Keratinocyte (primary cell): ENCODE measurements around the gene OR1D5. TPM values are rescaled to one million over a fixed set of nuclear protein-coding genes. Genes with fewer than 3 reads are reported as not detected.

Experiments used
- DNase-seq: peaks from one replicate; pipeline ENCODE4 v3.0.0-alpha.2; 2011; ENCODE audit warnings: low read depth, missing footprints, low spot score
- FAIRE-seq: peaks from 2 replicates; lab custom pipeline; 2011; peaks lifted over from hg19 to GRCh38; lab: Jason Lieb, UNC
- H2AFZ ChIP-seq: 2 replicates; pipeline ENCODE4 v1.6.0; 2012; ENCODE audit warnings: low read length, control low read depth, inconsistent platforms; ENCODE audit not compliant: control insufficient read depth
- H3K27ac ChIP-seq: 2 replicates; pipeline ENCODE4 v1.5.1; 2011; ENCODE audit warnings: low read length; ENCODE audit not compliant: control insufficient read depth, insufficient read depth
- H3K27me3 ChIP-seq: 3 replicates; pipeline ENCODE4 v1.6.0; 2011; ENCODE audit warnings: low read length; ENCODE audit not compliant: control insufficient read depth, insufficient read depth; ENCODE audit errors: extremely low read depth
- H3K36me3 ChIP-seq, 2 experiments: 2 replicates in 1 of 2; 3 replicates in 1 of 2; pipeline ENCODE4 v1.5.1; 2011; ENCODE audit warnings: low read length in 2 of 2, mild to moderate bottlenecking in 1 of 2; ENCODE audit not compliant: control insufficient read depth in 2 of 2, insufficient read depth in 2 of 2; ENCODE audit errors: extremely low read depth in 1 of 2
- H3K4me1 ChIP-seq: 3 replicates; pipeline ENCODE4 v1.5.1; 2011; ENCODE audit warnings: low read length; ENCODE audit not compliant: control insufficient read depth, insufficient read depth; ENCODE audit errors: extremely low read depth
- H3K4me2 ChIP-seq: 3 replicates; pipeline ENCODE4 v1.6.0; 2011; ENCODE audit warnings: low read depth, low read length; ENCODE audit not compliant: control insufficient read depth, insufficient read depth; ENCODE audit errors: extremely low read depth
- H3K4me3 ChIP-seq, 3 experiments: fragments of 200-600 bp in 1 of 3; sonication (generic) in 1 of 3; 2 replicates in 2 of 3; 3 replicates in 1 of 3; pipeline ENCODE4 v1.5.1; 2011 to 2016; ENCODE audit warnings: low read length in 3 of 3, mild to moderate bottlenecking in 3 of 3, control low read depth in 2 of 3, inconsistent platforms in 1 of 3, low read depth in 1 of 3, mixed read lengths in 1 of 3, mixed run types in 1 of 3, moderate library complexity in 1 of 3; ENCODE audit not compliant: control insufficient read depth in 2 of 3, insufficient read depth in 2 of 3; ENCODE audit errors: extremely low read depth in 1 of 3
- H3K79me2 ChIP-seq: 2 replicates; pipeline ENCODE4 v1.6.0; 2012; ENCODE audit warnings: low read length; ENCODE audit not compliant: control insufficient read depth, insufficient read depth
- H3K9ac ChIP-seq: 3 replicates; pipeline ENCODE4 v1.6.0; 2011; ENCODE audit warnings: low read length; ENCODE audit not compliant: control insufficient read depth, insufficient read depth; ENCODE audit errors: extremely low read depth
- H3K9me1 ChIP-seq: 3 replicates; pipeline ENCODE4 v1.6.0; 2011; ENCODE audit warnings: low read length; ENCODE audit not compliant: control insufficient read depth, insufficient read depth; ENCODE audit errors: extremely low read depth
- H3K9me3 ChIP-seq: 2 replicates; pipeline ENCODE4 v1.5.1; 2012; ENCODE audit warnings: low read depth, low read length; ENCODE audit not compliant: control insufficient read depth
- H4K20me1 ChIP-seq: 3 replicates; pipeline ENCODE4 v1.6.0; 2011; ENCODE audit warnings: low read length; ENCODE audit not compliant: control insufficient read depth, insufficient read depth; ENCODE audit errors: extremely low read depth
- EZH2 ChIP-seq: IDR thresholded peaks from one replicate; pipeline ENCODE4 v1.6.1; 2012; ENCODE audit warnings: inconsistent platforms, mild to moderate bottlenecking, low read length, moderate library complexity
- dilution Hi-C: fragments of 300-500 bp; cut with MboI; formaldehyde crosslinking; loops from one replicate; pipeline ENCODE4 v1.7.0; 2020; ENCODE audit warnings: low sequenced_read_pairs; ENCODE audit not compliant: extremely low pct_ligation_motif_present
- polyA plus RNA-seq, 5 experiments: library from polyadenylated mRNA; depleted of rRNA in 3 of 5; stranded (reverse) in 3 of 5; stranded (forward) in 1 of 5; unstranded in 1 of 5; fragments of >200 nt; gene quantifications; 1 replicate in 1 of 5; 2 replicates in 3 of 5; 3 replicates in 1 of 5; pipeline versions ENCODE4 v1.2.1 to v1.2.3, GENCODE V29; 2011 to 2012; ENCODE audit warnings: missing spikeins in 2 of 5, low read depth in 1 of 5, low replicate concordance in 1 of 5
- TF ChIP-seq, protein P1 (sequence below), 3 experiments: IDR thresholded peaks in 1 of 3; conservative IDR thresholded peaks in 1 of 3; optimal IDR thresholded peaks in 1 of 3; 2 replicates in 2 of 3; 3 replicates in 1 of 3; pipeline versions ENCODE3 to v1.5.1; 2011; ENCODE audit warnings: low read length in 3 of 3, mild to moderate bottlenecking in 3 of 3, moderate library complexity in 2 of 3, control low read depth in 1 of 3, inconsistent platforms in 1 of 3; ENCODE audit not compliant: insufficient read depth in 2 of 3; ENCODE audit errors: extremely low read depth in 1 of 3

OR1D5 gene
- polyA plus RNA-seq, 1 donor (not counting 4 experiments of a cell fraction or from before 2014, with no cell fraction given), result not detected

DNA sequence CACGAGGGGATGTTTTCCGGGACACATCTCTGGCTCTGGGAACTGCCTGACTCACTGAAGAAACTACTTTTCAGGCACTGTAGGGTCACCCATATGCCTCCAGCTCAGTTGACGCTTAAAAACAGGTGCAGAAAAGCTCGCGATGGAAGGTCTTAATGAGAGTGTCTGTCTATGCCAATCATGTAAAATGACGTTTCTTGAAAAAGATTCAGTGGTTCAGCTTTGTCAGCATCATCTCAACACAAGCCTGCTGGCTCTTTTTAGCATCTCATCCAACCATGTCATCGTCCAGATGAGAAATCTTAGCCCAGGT lies 27.5 kb downstream of the OR1D5 start:
- Histone ChIP-seq H3K4me1 (peaks cover under 1% of the 10 kb centered on the region), H3K9me1 (no peaks in the 10 kb centered on the region), H4K20me1 (no peaks in the 10 kb centered on the region), H3K9ac (no peak overlapping the region), H2AFZ (no peak overlapping the region), H3K79me2 (no peaks in the 10 kb centered on the region), H3K27ac (no peak overlapping the region), H3K4me2 (no peak overlapping the region), H3K36me3 (peaks cover 5 to 9% of the 10 kb centered on the region in 2 experiments), H3K9me3 (no peaks in the 10 kb centered on the region), H3K27me3 (no peaks in the 10 kb centered on the region), H3K4me3 (no peak overlapping the region)
- FAIRE-seq, result no peak
- dilution Hi-C loops, result no loop called here
- no peak for DNase-seq
- TF ChIP-seq EZH2, result no peak
- TF ChIP-seq, protein P1, sequence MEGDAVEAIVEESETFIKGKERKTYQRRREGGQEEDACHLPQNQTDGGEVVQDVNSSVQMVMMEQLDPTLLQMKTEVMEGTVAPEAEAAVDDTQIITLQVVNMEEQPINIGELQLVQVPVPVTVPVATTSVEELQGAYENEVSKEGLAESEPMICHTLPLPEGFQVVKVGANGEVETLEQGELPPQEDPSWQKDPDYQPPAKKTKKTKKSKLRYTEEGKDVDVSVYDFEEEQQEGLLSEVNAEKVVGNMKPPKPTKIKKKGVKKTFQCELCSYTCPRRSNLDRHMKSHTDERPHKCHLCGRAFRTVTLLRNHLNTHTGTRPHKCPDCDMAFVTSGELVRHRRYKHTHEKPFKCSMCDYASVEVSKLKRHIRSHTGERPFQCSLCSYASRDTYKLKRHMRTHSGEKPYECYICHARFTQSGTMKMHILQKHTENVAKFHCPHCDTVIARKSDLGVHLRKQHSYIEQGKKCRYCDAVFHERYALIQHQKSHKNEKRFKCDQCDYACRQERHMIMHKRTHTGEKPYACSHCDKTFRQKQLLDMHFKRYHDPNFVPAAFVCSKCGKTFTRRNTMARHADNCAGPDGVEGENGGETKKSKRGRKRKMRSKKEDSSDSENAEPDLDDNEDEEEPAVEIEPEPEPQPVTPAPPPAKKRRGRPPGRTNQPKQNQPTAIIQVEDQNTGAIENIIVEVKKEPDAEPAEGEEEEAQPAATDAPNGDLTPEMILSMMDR (optimal IDR thresholded peaks at IDR 0.05 in 1 of 3, IDR thresholded peaks at IDR 0.05 in 1 of 3, conservative IDR thresholded peaks at IDR 0.05 in 1 of 3; ENCODE audit: extremely low read depth in 1 of 3, insufficient read depth in 2 of 3, low read length in 3 of 3), result no peak

DNA sequence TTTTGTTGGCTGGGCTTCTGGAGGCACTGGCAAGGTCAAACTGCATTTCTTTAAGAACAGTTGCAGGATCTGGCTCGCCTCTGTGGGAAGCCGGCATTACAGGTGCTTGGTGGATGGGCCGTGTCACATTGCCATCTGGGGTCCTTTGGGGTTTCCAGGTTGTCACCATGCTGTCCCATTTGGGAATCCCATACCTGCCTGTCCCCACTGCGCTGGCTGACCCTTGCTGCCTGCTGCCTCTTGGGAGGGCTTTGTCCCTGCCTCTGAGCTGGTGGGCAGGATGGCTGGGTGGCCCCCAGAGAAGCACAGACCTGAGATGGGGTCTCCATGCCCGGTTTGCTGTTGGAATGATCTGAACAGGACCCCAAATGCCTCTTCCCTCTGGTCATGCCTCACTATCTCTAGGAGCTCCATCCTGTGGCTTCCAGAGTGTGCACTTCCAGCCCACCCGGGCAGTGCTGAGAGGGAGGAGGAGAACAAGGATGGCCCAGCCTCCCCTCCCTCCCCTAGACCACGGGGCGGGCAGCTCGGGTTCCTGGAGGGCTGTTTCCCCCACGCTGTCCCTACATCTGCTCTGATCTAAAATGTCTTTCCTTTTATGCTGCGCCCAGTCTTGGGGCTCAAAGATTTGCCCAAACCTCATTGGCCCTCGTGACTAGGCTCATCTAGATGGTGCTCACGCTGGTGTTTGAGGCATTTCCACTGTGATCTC lies 28.0 kb downstream of the OR1D5 start:
- Histone ChIP-seq H3K36me3 (peaks cover 9 to 10% of the 10 kb centered on the region in 2 experiments), H4K20me1 (no peaks in the 10 kb centered on the region), H3K4me3 (no peak overlapping the region), H3K4me1 (peaks cover 6% of the 10 kb centered on the region), H3K79me2 (no peaks in the 10 kb centered on the region), H3K27ac (no peak overlapping the region), H3K27me3 (no peaks in the 10 kb centered on the region), H3K4me2 (no peak overlapping the region), H3K9me3 (no peaks in the 10 kb centered on the region), H2AFZ (no peak overlapping the region), H3K9me1 (no peaks in the 10 kb centered on the region), H3K9ac (no peak overlapping the region)
- no peak for TF ChIP-seq EZH2
- TF ChIP-seq, protein P1 (optimal IDR thresholded peaks at IDR 0.05 in 1 of 3, IDR thresholded peaks at IDR 0.05 in 1 of 3, conservative IDR thresholded peaks at IDR 0.05 in 1 of 3; ENCODE audit: extremely low read depth in 1 of 3, insufficient read depth in 2 of 3, low read length in 3 of 3), result no peak
- DNase-seq (no peak), FAIRE-seq (no peak)
- dilution Hi-C loops, result no loop called here
